ENCODE results near the gene PSD. TPM values are rescaled to one million over a fixed set of nuclear protein-coding genes. Genes with fewer than 3 reads are reported as not detected.
A peak's percentile ranks its signal among the peaks of the same experiment; 100 is the strongest.

PSD gene
- total RNA-seq, 2 experiments from 2014 or later, result 2.2 to 10.2 TPM

DNA sequence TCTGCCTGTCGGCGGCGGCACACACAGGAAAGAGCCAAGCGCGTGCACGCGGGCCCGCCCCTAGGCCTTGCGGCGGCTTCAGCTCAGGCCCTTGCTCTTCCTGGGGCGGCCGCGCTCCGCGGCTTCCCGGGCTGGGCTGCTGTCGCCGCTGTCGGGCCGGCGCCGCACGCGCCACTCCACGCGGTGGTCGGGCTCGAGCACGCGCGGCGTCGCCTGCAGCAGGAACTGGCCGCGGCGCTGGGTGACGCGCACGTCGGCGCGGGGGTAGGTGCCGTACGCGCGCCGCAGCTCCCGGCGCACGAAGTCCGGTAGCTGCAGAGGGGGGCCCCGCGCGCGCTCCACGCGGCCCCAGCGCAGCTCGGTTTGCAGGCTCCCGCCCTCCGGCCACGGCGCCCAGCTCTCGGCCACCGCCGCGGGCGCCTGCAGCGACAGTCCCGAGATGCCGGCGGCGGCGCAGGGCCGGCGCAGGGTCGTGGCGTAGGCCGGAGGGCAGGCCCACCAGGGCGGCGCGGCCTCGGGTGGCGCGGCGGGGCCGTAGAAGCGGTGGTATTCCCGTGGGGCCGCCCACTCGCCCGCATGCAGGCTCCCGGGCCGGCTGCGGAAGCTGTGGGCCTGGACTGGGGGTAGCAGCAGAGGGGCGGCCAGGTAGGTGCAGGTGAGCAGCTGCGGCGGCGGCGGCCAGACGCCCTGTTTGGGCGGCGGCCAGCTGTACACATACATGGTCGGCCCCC is 32.0 kb upstream of the PSD start:
- Histone ChIP-seq H3K4me1 (ENCODE audit: insufficient read depth, low read length, poor library complexity, severe bottlenecking) (peaks cover 33% of the 10 kb centered on the region), H3K9me3 (ENCODE audit: low read length) (no peaks in the 10 kb centered on the region), H3K4me2 (ENCODE audit: low read length) (peak overlapping the region; percentile 75), H2AFZ (ENCODE audit: low read length) (peak overlapping the region; percentile 95; the same call in 1 of the 2 replicates), H3K27ac (ENCODE audit: low read depth, low read length, poor library complexity, severe bottlenecking) (peak overlapping the region; percentile 83), H4K20me1 (ENCODE audit: insufficient read depth, low read length) (no peaks in the 10 kb centered on the region), H3K9me2 (ENCODE audit: insufficient read depth, low read length) (no peaks in the 10 kb centered on the region), H3K36me3 (ENCODE audit: insufficient read depth, low read length) (peaks cover 35% of the 10 kb centered on the region), H3K4me3 (ENCODE audit: low read depth, low read length, poor library complexity, severe bottlenecking) (peak overlapping the region; percentile 96), H3K79me2 (ENCODE audit: insufficient read depth, low read depth, low read length) (peaks cover 13% of the 10 kb centered on the region)
- CTCF ChIA-PET (ENCODE audit: unreplicated experiment), result interaction anchor here (1.0 kb wide), 1 partner anchor 19 kb away, joined by 3 read pairs; no protein-coding TSS in a partner anchor
- intact Hi-C loops (cut with micrococcal nuclease; ENCODE audit: unreplicated experiment), result loop anchor here (1.0 to 5.0 kb wide), 5 partner anchors 11 to 197 kb away; partner anchors contain the start of genes ACTR1A, CUEDC2 and SUFU
- POLR2A ChIA-PET, result interaction anchor here (0.7 to 4.3 kb wide), 14 partner anchors 7 to 1471 kb away, joined by 3 to 49 read pairs (median 4); partner anchors contain the start of genes CUEDC2 and FBXL15
- BruUV-seq (replicated peaks), result no TSS peak
- DNase-seq (ENCODE audit: low spot score), result peak; percentile 94
- TF ChIP-seq, protein P1, sequence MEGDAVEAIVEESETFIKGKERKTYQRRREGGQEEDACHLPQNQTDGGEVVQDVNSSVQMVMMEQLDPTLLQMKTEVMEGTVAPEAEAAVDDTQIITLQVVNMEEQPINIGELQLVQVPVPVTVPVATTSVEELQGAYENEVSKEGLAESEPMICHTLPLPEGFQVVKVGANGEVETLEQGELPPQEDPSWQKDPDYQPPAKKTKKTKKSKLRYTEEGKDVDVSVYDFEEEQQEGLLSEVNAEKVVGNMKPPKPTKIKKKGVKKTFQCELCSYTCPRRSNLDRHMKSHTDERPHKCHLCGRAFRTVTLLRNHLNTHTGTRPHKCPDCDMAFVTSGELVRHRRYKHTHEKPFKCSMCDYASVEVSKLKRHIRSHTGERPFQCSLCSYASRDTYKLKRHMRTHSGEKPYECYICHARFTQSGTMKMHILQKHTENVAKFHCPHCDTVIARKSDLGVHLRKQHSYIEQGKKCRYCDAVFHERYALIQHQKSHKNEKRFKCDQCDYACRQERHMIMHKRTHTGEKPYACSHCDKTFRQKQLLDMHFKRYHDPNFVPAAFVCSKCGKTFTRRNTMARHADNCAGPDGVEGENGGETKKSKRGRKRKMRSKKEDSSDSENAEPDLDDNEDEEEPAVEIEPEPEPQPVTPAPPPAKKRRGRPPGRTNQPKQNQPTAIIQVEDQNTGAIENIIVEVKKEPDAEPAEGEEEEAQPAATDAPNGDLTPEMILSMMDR (conservative IDR thresholded peaks at IDR 0.05; ENCODE audit: low read length), result no peak
- no peak for TF ChIP-seq EZH2phosphoT487 (IDR thresholded peaks at IDR 0.05; ENCODE audit: borderline replicate concordance, low read depth, low read length)

DNA sequence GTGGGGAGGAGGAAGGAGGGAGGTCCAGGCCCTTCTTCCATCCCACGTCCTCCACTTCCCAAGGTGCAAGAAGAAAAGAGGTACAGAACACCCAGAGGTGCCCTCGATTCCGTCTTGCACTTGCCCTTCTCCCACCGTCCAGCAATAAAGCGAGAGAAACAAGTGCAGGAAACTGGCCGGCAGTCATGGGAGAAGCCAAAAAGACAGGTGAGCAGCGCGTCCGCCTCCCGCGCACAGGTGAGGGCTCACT is 31.5 kb upstream of the PSD start:
- CTCF ChIA-PET (ENCODE audit: unreplicated experiment), result interaction anchor here (0.7 to 0.8 kb wide), 2 partner anchors 17 to 106 kb away, joined by 3 to 4 read pairs; no protein-coding TSS in a partner anchor
- TF ChIP-seq, protein P1 (conservative IDR thresholded peaks at IDR 0.05; ENCODE audit: low read length), result no peak
- no peak for TF ChIP-seq EZH2phosphoT487 (IDR thresholded peaks at IDR 0.05; ENCODE audit: borderline replicate concordance, low read depth, low read length)

More for the DNA sequence above, 31.5 kb upstream of the PSD start:
- Histone ChIP-seq H3K9me3 (ENCODE audit: low read length) (no peaks in the 10 kb centered on the region), H3K4me2 (ENCODE audit: low read length) (peak overlapping the region; percentile 75), H4K20me1 (ENCODE audit: insufficient read depth, low read length) (no peaks in the 10 kb centered on the region), H3K27ac (ENCODE audit: low read depth, low read length, poor library complexity, severe bottlenecking) (peak overlapping the region; percentile 83), H3K79me2 (ENCODE audit: insufficient read depth, low read depth, low read length) (peaks cover 13% of the 10 kb centered on the region), H3K9me2 (ENCODE audit: insufficient read depth, low read length) (no peaks in the 10 kb centered on the region), H3K4me3 (ENCODE audit: low read depth, low read length, poor library complexity, severe bottlenecking) (peak overlapping the region; percentile 96), H3K4me1 (ENCODE audit: insufficient read depth, low read length, poor library complexity, severe bottlenecking) (peaks cover 33% of the 10 kb centered on the region), H3K36me3 (ENCODE audit: insufficient read depth, low read length) (peaks cover 30% of the 10 kb centered on the region), H2AFZ (ENCODE audit: low read length) (peak overlapping the region; percentile 95; the same call in 1 of the 2 replicates)
- no peak for DNase-seq (ENCODE audit: low spot score)
- POLR2A ChIA-PET, result interaction anchor here (0.7 to 4.3 kb wide), 12 partner anchors 8 to 716 kb away, joined by 3 to 49 read pairs (median 4); no protein-coding TSS in a partner anchor
- TSS peak; percentile 54 for BruUV-seq (replicated peaks)
- intact Hi-C loops (cut with micrococcal nuclease; ENCODE audit: unreplicated experiment), result loop anchor here (1.0 to 5.0 kb wide), 5 partner anchors 11 to 197 kb away; partner anchors contain the start of genes ACTR1A, CUEDC2 and SUFU

Data from OCI-LY7 (cell line).